ENCODE results near the gene PRKN. TPM values are rescaled to one million over a fixed set of nuclear protein-coding genes. Genes with fewer than 3 reads are reported as not detected.

Gene PRKN
- total RNA-seq, 1 experiment from 2014 or later = 0.34 TPM

DNA sequence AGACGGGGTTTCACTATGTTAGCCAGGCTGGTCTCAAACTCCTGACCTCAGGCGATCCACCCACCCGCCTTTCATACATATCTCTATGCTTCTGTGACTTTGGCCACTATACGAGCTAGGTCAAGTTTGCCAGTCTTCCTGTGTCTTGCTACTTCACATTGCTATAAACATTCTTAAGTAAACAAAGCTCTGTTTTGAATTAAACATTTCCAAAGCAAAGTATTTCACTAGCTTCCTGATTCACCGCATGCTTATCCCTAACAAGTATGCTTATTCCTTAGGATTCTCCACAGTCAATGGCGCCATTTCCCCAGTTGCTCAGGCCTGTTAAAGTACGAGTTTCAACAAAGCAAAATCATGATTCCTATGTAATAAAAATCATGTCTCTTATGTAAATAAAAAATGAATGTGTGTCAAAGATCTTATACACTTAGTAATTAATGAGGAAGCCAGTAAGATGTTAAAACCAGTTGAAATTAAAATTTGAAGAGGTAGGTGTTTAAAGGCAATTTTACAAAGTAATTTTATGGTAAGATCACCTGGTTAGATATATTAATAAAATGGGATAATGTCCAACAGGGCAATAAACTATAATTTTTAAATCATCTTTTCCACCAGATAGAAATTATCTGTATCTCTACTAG is 88.5 kb downstream of the PRKN start:
- CTCF ChIA-PET = no interaction called here
- Histone ChIP-seq H3K4me3 (ENCODE audit: low read depth, low read length) (no peak overlapping the region), H3K9me3 (no peaks in the 10 kb centered on the region), H3K27me3 (replicated peaks; ENCODE audit: control insufficient read depth, insufficient read depth, low read length) (no peaks in the 10 kb centered on the region), H3K4me1 (no peaks in the 10 kb centered on the region), H3K36me3 (ENCODE audit: control insufficient read depth, insufficient read depth, low read length) (no peaks in the 10 kb centered on the region)
- Mint-ChIP-seq H3K9me3 (ENCODE audit: unreplicated experiment) (no peaks in the 10 kb centered on the region), H3K27me3 (ENCODE audit: insufficient read depth, unreplicated experiment) (no peaks in the 10 kb centered on the region), H3K4me3 (ENCODE audit: unreplicated experiment) (no peak overlapping the region), H3K4me1 (ENCODE audit: low read depth, unreplicated experiment) (no peaks in the 10 kb centered on the region), H3K36me3 (ENCODE audit: insufficient read depth, unreplicated experiment) (no peaks in the 10 kb centered on the region), H3K27ac (ENCODE audit: unreplicated experiment) (no peak overlapping the region)
- no peak for DNase-seq
- TF ChIP-seq, protein P1, sequence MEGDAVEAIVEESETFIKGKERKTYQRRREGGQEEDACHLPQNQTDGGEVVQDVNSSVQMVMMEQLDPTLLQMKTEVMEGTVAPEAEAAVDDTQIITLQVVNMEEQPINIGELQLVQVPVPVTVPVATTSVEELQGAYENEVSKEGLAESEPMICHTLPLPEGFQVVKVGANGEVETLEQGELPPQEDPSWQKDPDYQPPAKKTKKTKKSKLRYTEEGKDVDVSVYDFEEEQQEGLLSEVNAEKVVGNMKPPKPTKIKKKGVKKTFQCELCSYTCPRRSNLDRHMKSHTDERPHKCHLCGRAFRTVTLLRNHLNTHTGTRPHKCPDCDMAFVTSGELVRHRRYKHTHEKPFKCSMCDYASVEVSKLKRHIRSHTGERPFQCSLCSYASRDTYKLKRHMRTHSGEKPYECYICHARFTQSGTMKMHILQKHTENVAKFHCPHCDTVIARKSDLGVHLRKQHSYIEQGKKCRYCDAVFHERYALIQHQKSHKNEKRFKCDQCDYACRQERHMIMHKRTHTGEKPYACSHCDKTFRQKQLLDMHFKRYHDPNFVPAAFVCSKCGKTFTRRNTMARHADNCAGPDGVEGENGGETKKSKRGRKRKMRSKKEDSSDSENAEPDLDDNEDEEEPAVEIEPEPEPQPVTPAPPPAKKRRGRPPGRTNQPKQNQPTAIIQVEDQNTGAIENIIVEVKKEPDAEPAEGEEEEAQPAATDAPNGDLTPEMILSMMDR (IDR thresholded peaks at IDR 0.05; ENCODE audit: insufficient read depth in 1 of 2, low read depth in 1 of 2, low read length in 1 of 2, severe bottlenecking in 1 of 2, unreplicated experiment in 1 of 2) = no peak
- POLR2A ChIA-PET = no interaction called here
- intact Hi-C loops (cut with micrococcal nuclease; ENCODE audit: unreplicated experiment) = no loop called here
- BruUV-seq (replicated peaks) = no TSS peak

DNA sequence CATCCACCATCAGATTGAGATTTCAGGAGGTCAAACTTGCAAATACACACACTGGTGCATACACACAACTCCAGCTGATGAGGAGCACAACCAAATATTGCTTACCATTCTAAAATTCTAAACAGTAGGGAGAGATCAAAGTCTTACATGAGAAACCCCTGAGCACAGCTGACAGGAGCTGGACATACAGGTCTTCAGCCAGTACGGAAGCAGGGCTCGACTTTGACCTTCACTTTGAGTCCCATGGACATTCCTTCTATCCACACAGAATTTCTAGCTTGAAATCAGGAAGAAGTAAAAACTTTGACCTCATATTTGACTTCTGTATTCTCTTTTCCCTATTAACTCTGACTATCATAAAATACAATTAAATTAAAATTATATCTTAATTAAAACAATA is 90.2 kb downstream of the PRKN start:
- H3K27me3 Mint-ChIP-seq (ENCODE audit: insufficient read depth, unreplicated experiment) = no peaks in the 10 kb centered on the region
- intact Hi-C loops (cut with micrococcal nuclease; ENCODE audit: unreplicated experiment) = no loop called here
- no peaks in the 10 kb centered on the region for H3K36me3 Mint-ChIP-seq (ENCODE audit: insufficient read depth, unreplicated experiment)
- no peaks in the 10 kb centered on the region for H3K36me3 ChIP-seq (ENCODE audit: control insufficient read depth, insufficient read depth, low read length)
- no peaks in the 10 kb centered on the region for H3K27me3 ChIP-seq (replicated peaks; ENCODE audit: control insufficient read depth, insufficient read depth, low read length)
- H3K4me1 ChIP-seq = no peaks in the 10 kb centered on the region
- no peaks in the 10 kb centered on the region for H3K9me3 ChIP-seq
- H3K4me3 Mint-ChIP-seq (ENCODE audit: unreplicated experiment) = no peak overlapping the region
- no TSS peak for BruUV-seq (replicated peaks)
- no peak overlapping the region for H3K4me3 ChIP-seq (ENCODE audit: low read depth, low read length)
- CTCF ChIA-PET = no interaction called here
- no peak for DNase-seq
- no peak overlapping the region for H3K27ac Mint-ChIP-seq (ENCODE audit: unreplicated experiment)
- POLR2A ChIA-PET = no interaction called here
- no peaks in the 10 kb centered on the region for H3K4me1 Mint-ChIP-seq (ENCODE audit: low read depth, unreplicated experiment)
- TF ChIP-seq, protein P1 (IDR thresholded peaks at IDR 0.05; ENCODE audit: insufficient read depth in 1 of 2, low read depth in 1 of 2, low read length in 1 of 2, severe bottlenecking in 1 of 2, unreplicated experiment in 1 of 2) = no peak
- H3K9me3 Mint-ChIP-seq (ENCODE audit: unreplicated experiment) = no peaks in the 10 kb centered on the region

DNA sequence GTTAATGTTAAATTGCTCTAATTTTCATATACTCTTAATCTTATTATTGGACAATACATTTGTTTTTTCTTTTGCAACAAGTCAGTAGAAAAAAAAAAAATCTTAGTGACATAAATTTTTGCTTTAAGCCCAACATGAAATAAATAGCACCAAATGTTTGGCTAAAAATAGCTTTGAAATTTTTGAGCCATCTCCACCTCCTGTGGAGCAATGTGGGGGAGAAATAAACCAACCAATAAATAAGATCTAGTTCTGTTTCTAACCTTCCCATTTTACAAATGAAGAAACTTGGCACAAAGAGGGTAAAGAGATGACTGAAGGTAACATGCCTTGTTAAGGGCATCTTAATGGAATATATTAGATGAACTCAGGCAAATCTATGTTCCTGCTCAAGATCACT is 91.4 kb downstream of the PRKN start:
- CTCF ChIA-PET = no interaction called here
- no peaks in the 10 kb centered on the region for H3K36me3 ChIP-seq (ENCODE audit: control insufficient read depth, insufficient read depth, low read length)
- no peaks in the 10 kb centered on the region for H3K27me3 Mint-ChIP-seq (ENCODE audit: insufficient read depth, unreplicated experiment)
- no peak overlapping the region for H3K4me3 Mint-ChIP-seq (ENCODE audit: unreplicated experiment)
- no peaks in the 10 kb centered on the region for H3K27me3 ChIP-seq (replicated peaks; ENCODE audit: control insufficient read depth, insufficient read depth, low read length)
- no peaks in the 10 kb centered on the region for H3K4me1 Mint-ChIP-seq (ENCODE audit: low read depth, unreplicated experiment)
- TF ChIP-seq, protein P1 (IDR thresholded peaks at IDR 0.05; ENCODE audit: insufficient read depth in 1 of 2, low read depth in 1 of 2, low read length in 1 of 2, severe bottlenecking in 1 of 2, unreplicated experiment in 1 of 2) = no peak
- H3K4me1 ChIP-seq = no peaks in the 10 kb centered on the region
- DNase-seq = no peak
- no peaks in the 10 kb centered on the region for H3K9me3 Mint-ChIP-seq (ENCODE audit: unreplicated experiment)
- intact Hi-C loops (cut with micrococcal nuclease; ENCODE audit: unreplicated experiment) = no loop called here
- H3K27ac Mint-ChIP-seq (ENCODE audit: unreplicated experiment) = no peak overlapping the region
- no peaks in the 10 kb centered on the region for H3K36me3 Mint-ChIP-seq (ENCODE audit: insufficient read depth, unreplicated experiment)
- POLR2A ChIA-PET = no interaction called here
- BruUV-seq (replicated peaks) = no TSS peak
- no peaks in the 10 kb centered on the region for H3K9me3 ChIP-seq
- H3K4me3 ChIP-seq (ENCODE audit: low read depth, low read length) = no peak overlapping the region
